OCI-LY3 (cell line): ENCODE results near the gene PHF23.

Experiments used
- EZH2phosphoT487 ChIP-seq: fragments of 200-600 bp; shearing (Covaris generic); IDR thresholded peaks from 2 replicates; pipeline ENCODE4 v1.6.1; 2018; ENCODE audit warnings: antibody characterized with exemption, mixed run types, low read depth
- TF ChIP-seq, protein P1 (sequence below): fragments of 200-600, 300-600 bp; sonication (generic); IDR thresholded peaks from 2 replicates; pipeline ENCODE4 v1.5.1; 2014; ENCODE audit warnings: antibody characterized with exemption, low read length, low read depth

- TF ChIP-seq, protein P1, sequence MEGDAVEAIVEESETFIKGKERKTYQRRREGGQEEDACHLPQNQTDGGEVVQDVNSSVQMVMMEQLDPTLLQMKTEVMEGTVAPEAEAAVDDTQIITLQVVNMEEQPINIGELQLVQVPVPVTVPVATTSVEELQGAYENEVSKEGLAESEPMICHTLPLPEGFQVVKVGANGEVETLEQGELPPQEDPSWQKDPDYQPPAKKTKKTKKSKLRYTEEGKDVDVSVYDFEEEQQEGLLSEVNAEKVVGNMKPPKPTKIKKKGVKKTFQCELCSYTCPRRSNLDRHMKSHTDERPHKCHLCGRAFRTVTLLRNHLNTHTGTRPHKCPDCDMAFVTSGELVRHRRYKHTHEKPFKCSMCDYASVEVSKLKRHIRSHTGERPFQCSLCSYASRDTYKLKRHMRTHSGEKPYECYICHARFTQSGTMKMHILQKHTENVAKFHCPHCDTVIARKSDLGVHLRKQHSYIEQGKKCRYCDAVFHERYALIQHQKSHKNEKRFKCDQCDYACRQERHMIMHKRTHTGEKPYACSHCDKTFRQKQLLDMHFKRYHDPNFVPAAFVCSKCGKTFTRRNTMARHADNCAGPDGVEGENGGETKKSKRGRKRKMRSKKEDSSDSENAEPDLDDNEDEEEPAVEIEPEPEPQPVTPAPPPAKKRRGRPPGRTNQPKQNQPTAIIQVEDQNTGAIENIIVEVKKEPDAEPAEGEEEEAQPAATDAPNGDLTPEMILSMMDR = no peak
- no peak for TF ChIP-seq EZH2phosphoT487
Measured at GRCh38 chr17:7243453-7243729, 4.1 kb upstream of the PHF23 start.
